ENCODE results near the gene BFAR. TPM values are rescaled to one million over a fixed set of nuclear protein-coding genes. Genes with fewer than 3 reads are reported as not detected.

The BFAR gene
- total and polyA plus RNA-seq, 4 donors: 48.4 to 74.2 (median 67.6) TPM

GRCh38 chr16:14640538-14640937 is 7.8 kb downstream of the BFAR start:
- no peak for TF ChIP-seq CTCF (IDR thresholded peaks at IDR 0.05; ENCODE audit: control extremely low read depth, extremely low read depth)
- Histone ChIP-seq H3K9me3 (ENCODE audit: control insufficient read depth in 4 of 4, insufficient read depth in 3 of 4, low read length in 3 of 4) (no peaks in the 10 kb centered on the region), H3K9ac (ENCODE audit: insufficient read depth in 1 of 2, low read length in 2 of 2) (no peak overlapping the region), H3K4me1 (ENCODE audit: control insufficient read depth in 5 of 5, insufficient read depth in 5 of 5, low read length in 5 of 5) (peaks cover 0 to 5% (median 0%) of the 10 kb centered on the region in 5 donors), H3K36me3 (ENCODE audit: control insufficient read depth in 4 of 4, insufficient read depth in 4 of 4, low read length in 4 of 4) (peaks cover 6 to 22% (median 12%) of the 10 kb centered on the region in 4 donors), H3K4me3 (no peak overlapping the region), H3K27ac (ENCODE audit: low read depth in 1 of 2, low read length in 1 of 2) (no peak overlapping the region), H3K27me3 (ENCODE audit: control insufficient read depth in 3 of 3, insufficient read depth in 3 of 3, low read length in 2 of 3) (no peaks in the 10 kb centered on the region)
- 85 to 90% methylated on average over 10 of the region's 10 CpGs for WGBS, 2 donors
- ATAC-seq (ENCODE audit: insufficient read depth, low FRiP score): no peak
- DNase-seq: no peak

GRCh38 chr16:14641206-14641605 is 8.5 kb downstream of the BFAR start:
- H3K4me1 ChIP-seq (ENCODE audit: control insufficient read depth in 5 of 5, insufficient read depth in 5 of 5, low read length in 5 of 5): peaks cover 0 to 5% (median 0%) of the 10 kb centered on the region in 5 donors
- no peak overlapping the region for H3K4me3 ChIP-seq
- no peaks in the 10 kb centered on the region for H3K27me3 ChIP-seq (ENCODE audit: control insufficient read depth in 3 of 3, insufficient read depth in 3 of 3, low read length in 2 of 3)
- H3K27ac ChIP-seq (ENCODE audit: low read depth in 1 of 2, low read length in 1 of 2): no peak overlapping the region
- H3K36me3 ChIP-seq (ENCODE audit: control insufficient read depth in 4 of 4, insufficient read depth in 4 of 4, low read length in 4 of 4): peaks cover 9 to 22% (median 13%) of the 10 kb centered on the region in 4 donors
- DNase-seq (no peak), ATAC-seq (ENCODE audit: insufficient read depth, low FRiP score) (no peak)
- H3K9me3 ChIP-seq (ENCODE audit: control insufficient read depth in 4 of 4, insufficient read depth in 3 of 4, low read length in 3 of 4): no peaks in the 10 kb centered on the region
- TF ChIP-seq CTCF (IDR thresholded peaks at IDR 0.05; ENCODE audit: control extremely low read depth, extremely low read depth): no peak
- 88 to 95% methylated on average over 8 of the region's 8 CpGs for WGBS, 2 donors
- no peak overlapping the region for H3K9ac ChIP-seq (ENCODE audit: insufficient read depth in 1 of 2, low read length in 2 of 2)

- no peak for ATAC-seq (ENCODE audit: insufficient read depth, low FRiP score)
Measured at GRCh38 chr16:14641926-14642325, 9.2 kb downstream of the BFAR start.

More at GRCh38 chr16:14641926-14642325, 9.2 kb downstream of the BFAR start:
- Histone ChIP-seq H3K4me3 (no peak overlapping the region), H3K4me1 (ENCODE audit: control insufficient read depth in 5 of 5, insufficient read depth in 5 of 5, low read length in 5 of 5) (peaks cover 0 to 5% (median 0%) of the 10 kb centered on the region in 5 donors), H3K36me3 (ENCODE audit: control insufficient read depth in 4 of 4, insufficient read depth in 4 of 4, low read length in 4 of 4) (peaks cover 10 to 22% (median 13%) of the 10 kb centered on the region in 4 donors), H3K27ac (ENCODE audit: low read depth in 1 of 2, low read length in 1 of 2) (no peak overlapping the region), H3K9me3 (ENCODE audit: control insufficient read depth in 4 of 4, insufficient read depth in 3 of 4, low read length in 3 of 4) (no peaks in the 10 kb centered on the region), H3K27me3 (ENCODE audit: control insufficient read depth in 3 of 3, insufficient read depth in 3 of 3, low read length in 2 of 3) (no peaks in the 10 kb centered on the region), H3K9ac (ENCODE audit: insufficient read depth in 1 of 2, low read length in 2 of 2) (no peak overlapping the region)
- no peak for TF ChIP-seq CTCF (IDR thresholded peaks at IDR 0.05; ENCODE audit: control extremely low read depth, extremely low read depth)
- DNase-seq: no peak
- 84 to 88% methylated on average over 7 of the region's 7 CpGs for WGBS, 2 donors
